ENCODE measurements around the gene AKR7A3.

DNA sequence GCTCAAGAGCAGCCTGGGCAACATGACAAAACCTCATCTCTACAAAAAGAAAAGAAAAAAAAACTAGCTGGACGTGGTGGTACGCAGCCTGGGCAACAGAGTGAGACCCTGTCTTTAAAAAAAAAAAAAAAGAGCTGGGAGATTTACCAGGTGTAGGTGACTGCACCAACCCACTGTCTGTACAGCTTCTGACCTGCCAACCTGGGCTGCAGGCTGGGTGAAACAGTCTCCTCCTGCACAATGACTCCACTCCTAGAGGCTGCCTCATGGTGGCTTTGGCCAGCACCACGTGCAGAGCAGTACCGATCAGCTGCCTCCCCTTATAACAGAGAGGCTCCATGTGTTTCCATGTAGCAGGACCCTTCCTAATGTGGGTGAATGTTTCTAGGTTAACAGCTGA lies 33.3 kb downstream of the AKR7A3 start:
- TF ChIP-seq YY1 (IDR thresholded peaks at IDR 0.05; ENCODE audit: insufficient read depth, insufficient read length): no peak
- no peak for TF ChIP-seq ZNF274 (IDR thresholded peaks at IDR 0.05; ENCODE audit: low read depth, low read length)
- TF ChIP-seq SUZ12 (IDR thresholded peaks at IDR 0.05; ENCODE audit: extremely low read depth, insufficient read depth, insufficient read length): no peak
